K562 (cell line): Measurements from ENCODE around the gene CRTAP. TPM values are rescaled to one million over a fixed set of nuclear protein-coding genes. Genes with fewer than 3 reads are reported as not detected.

Experiments
- CHD2 ChIP-seq: IDR thresholded peaks from 2 replicates; pipeline ENCODE4 v1.6.1; 2011; ENCODE audit warnings: low read depth, low read length
- CTBP1 ChIP-seq: fragments of 450-650 bp; IDR thresholded peaks from 2 replicates; pipeline ENCODE4 v1.6.1; 2016; ENCODE audit warnings: borderline replicate concordance
- CTCF ChIP-seq, 3 experiments: IDR thresholded peaks in 2 of 3; conservative IDR thresholded peaks in 1 of 3; 2 replicates each; pipeline ENCODE4 v1.5.1; 2011 to 2012; ENCODE audit warnings: low read length in 3 of 3, mild to moderate bottlenecking in 3 of 3, control low read depth in 2 of 3, improper control_type of control experiment in 1 of 3, inconsistent platforms in 1 of 3, low read depth in 1 of 3, mixed read lengths in 1 of 3, moderate library complexity in 1 of 3; ENCODE audit not compliant: insufficient read depth in 2 of 3
- GABPA ChIP-seq: fragments of 200-800 bp; sonication (Bioruptor generic); conservative IDR thresholded peaks from 2 replicates; pipeline ENCODE4 v1.6.1; 2016; ENCODE audit warnings: low read depth, missing genetic modification characterization, missing compliant biosample characterization
- HCFC1 ChIP-seq: IDR thresholded peaks from 2 replicates; pipeline ENCODE4 v1.6.1; 2012; ENCODE audit warnings: low read depth, low read length, improper control_type of control experiment
- MAZ ChIP-seq, 2 experiments: fragments of 450-650 bp in 1 of 2; sonication (generic) in 1 of 2; formaldehyde crosslinking; IDR thresholded peaks in 1 of 2; conservative IDR thresholded peaks in 1 of 2; 2 replicates each; pipeline versions ENCODE4 v1.4.0 to v1.5.0; 2020; ENCODE audit warnings: mild to moderate bottlenecking in 1 of 2, missing genetic modification reagents in 1 of 2
- NCOA1 ChIP-seq: fragments of 450-650 bp; IDR thresholded peaks from 2 replicates; pipeline ENCODE4 v1.6.1; 2016; ENCODE audit warnings: low read depth
- NKRF ChIP-seq: fragments of 450-650 bp; IDR thresholded peaks from 2 replicates; pipeline ENCODE4 v1.6.1; 2016; ENCODE audit warnings: borderline replicate concordance
- NR2C1 ChIP-seq, 2 experiments: fragments of 450-650 bp; IDR thresholded peaks; 2 replicates each; pipeline ENCODE4 v1.6.1; 2017; ENCODE audit warnings: mild to moderate bottlenecking in 2 of 2, antibody characterized with exemption in 1 of 2, inconsistent platforms in 1 of 2, missing compliant biosample characterization in 1 of 2, missing genetic modification characterization in 1 of 2
- RB1 ChIP-seq: fragments of 450-650 bp; IDR thresholded peaks from 2 replicates; pipeline ENCODE4 v1.6.1; 2017; ENCODE audit warnings: low read depth, mild to moderate bottlenecking
- REST ChIP-seq, 2 experiments: fragments of 450-650 bp; formaldehyde crosslinking in 1 of 2; IDR thresholded peaks; 2 replicates each; pipeline versions ENCODE4 v1.4.0 to v1.6.1; 2014 to 2020; ENCODE audit warnings: mild to moderate bottlenecking in 2 of 2, borderline replicate concordance in 1 of 2, low read depth in 1 of 2
- SMC3 ChIP-seq: conservative IDR thresholded peaks from 2 replicates; pipeline ENCODE4 v1.6.1; 2011; ENCODE audit warnings: low read depth, low read length, improper control_type of control experiment; ENCODE audit not compliant: insufficient read depth
- TCF7L2 ChIP-seq: fragments of 150-350 bp; IDR thresholded peaks from 2 replicates; pipeline ENCODE4 v1.6.1; 2016; ENCODE audit warnings: low read depth, mild to moderate bottlenecking, low read length, moderate library complexity
- ZNF197 ChIP-seq: fragments of 200-800 bp; sonication (Bioruptor generic); IDR thresholded peaks from 2 replicates; pipeline ENCODE4 v1.6.1; 2016; ENCODE audit warnings: low read depth, missing genetic modification characterization, missing compliant biosample characterization
- polyA plus RNA-seq, 8 experiments: library from polyadenylated mRNA; depleted of rRNA in 4 of 8; stranded (reverse) in 5 of 8; unstranded in 3 of 8; fragments of >200 nt; fragmentation: Nextera tagmentation in 2 of 8; fragmentation: Illumina TruSeq in 1 of 8; extraction: Ambion mirVana in 2 of 8; extraction: Trizol in 1 of 8; gene quantifications; 2 replicates each; pipeline versions ENCODE4 v1.2.1 to v1.2.3, GENCODE V29; 2011 to 2014; ENCODE audit warnings: inconsistent platforms in 1 of 8, missing spikeins in 1 of 8
- total RNA-seq, 7 experiments: library from RNA; depleted of rRNA in 6 of 7; stranded (reverse); fragments of >200 nt in 6 of 7; fragmentation: Illumina TruSeq in 2 of 7; extraction: Trizol in 2 of 7; gene quantifications; 2 replicates each; pipeline versions ENCODE4 v1.2.1 to v1.2.3, GENCODE V29; 2011 to 2021; ENCODE audit warnings: low replicate concordance in 1 of 7

Gene CRTAP
- total and polyA plus RNA-seq, 9 of the 15 experiments (the other 6 are each of a cell fraction or from before 2014, with no cell fraction given), result 10.0 to 121 (median 53.0) TPM

GRCh38 chr3:33074217-33075067 lies 39.4 kb upstream of the CRTAP start (continued):
- TF ChIP-seq NKRF (no peak), RB1 (peak; percentile 58; the same call in 1 of the 2 replicates), REST (IDR thresholded peaks at IDR 0.05; ENCODE audit: borderline replicate concordance) (peak; percentile 86), REST (CRISPR knock-in tag; IDR thresholded peaks at IDR 0.05; ENCODE audit: low read depth) (no peak), CTBP1 (peak; percentile 25; the same call in 1 of the 2 replicates), TCF7L2 (no peak), ZNF197 (CRISPR knock-in tag) (no peak), GABPA (tag) (no peak), HCFC1 (peak; percentile 42; the same call in 1 of the 2 replicates), MAZ (CRISPR knock-in tag; conservative IDR thresholded peaks at IDR 0.05 in 1 of 2, IDR thresholded peaks at IDR 0.05 in 1 of 2) (peak in 1 of 2 experiments; percentile 61; a peak in 2 of 4 replicates), CHD2 (0 out of 2 replicates have a peak, but pooled peaks have one; percentile 33), NR2C1 (IDR thresholded peaks at IDR 0.05) (no peak), NR2C1 (tag; IDR thresholded peaks at IDR 0.05) (no peak), SMC3 (peak; percentile 94), CTCF (IDR thresholded peaks at IDR 0.05 in 2 of 3, conservative IDR thresholded peaks at IDR 0.05 in 1 of 3; ENCODE audit: insufficient read depth in 2 of 3, low read depth in 1 of 3, low read length in 3 of 3) (peak; percentile 92 to 97 (median 96)), NCOA1 (no peak)
